ENCODE results near the gene ITFG1. TPM values are rescaled to one million over a fixed set of nuclear protein-coding genes. Genes with fewer than 3 reads are reported as not detected.

ITFG1 gene
- total and polyA plus RNA-seq, 2 of the 13 experiments (the other 11 are each of a cell fraction or from before 2014, with no cell fraction given) = 74.5 to 150 TPM

- TF ChIP-seq CREBL2 (CRISPR knock-in tag; IDR thresholded peaks at IDR 0.05; ENCODE audit: borderline replicate concordance) (0 out of 2 replicates have a peak, but pooled peaks have one; percentile 18), USF2 (IDR thresholded peaks at IDR 0.05; ENCODE audit: low read depth, low read length) (no peak), USF2 (CRISPR knock-in tag; IDR thresholded peaks at IDR 0.05; ENCODE audit: borderline replicate concordance) (no peak), ZNF891 (CRISPR knock-in tag; IDR thresholded peaks at IDR 0.05) (peak; percentile 64; the same call in 1 of the 2 replicates), ZBTB25 (CRISPR knock-in tag; IDR thresholded peaks at IDR 0.05) (no peak), GABPA (IDR thresholded peaks at IDR 0.05; ENCODE audit: low read depth, low read length) (no peak), GABPA (CRISPR knock-in tag; IDR thresholded peaks at IDR 0.05; ENCODE audit: low read depth) (no peak), CAMTA2 (CRISPR knock-in tag; IDR thresholded peaks at IDR 0.05; ENCODE audit: borderline replicate concordance) (no peak), MBNL3 (CRISPR knock-in tag; conservative IDR thresholded peaks at IDR 0.05) (no peak), SPEN (CRISPR knock-in tag; IDR thresholded peaks at IDR 0.05; ENCODE audit: low read depth) (peak; percentile 60; the same call in 1 of the 2 replicates), ZSCAN25 (CRISPR knock-in tag; IDR thresholded peaks at IDR 0.05) (no peak), ZBTB10 (CRISPR knock-in tag; IDR thresholded peaks at IDR 0.05; ENCODE audit: borderline replicate concordance) (no peak; the same call in 1 of the 2 replicates), MTA1 (CRISPR knock-in tag; IDR thresholded peaks at IDR 0.05; ENCODE audit: borderline replicate concordance) (peak; percentile 56; the same call in 1 of the 2 replicates), NFE2L2 (IDR thresholded peaks at IDR 0.05; ENCODE audit: low read length) (no peak), CREM (IDR thresholded peaks at IDR 0.05) (no peak), CREM (CRISPR knock-in tag; IDR thresholded peaks at IDR 0.05) (no peak), KLF16 (CRISPR knock-in tag; IDR thresholded peaks at IDR 0.05) (no peak), FOXK1 (CRISPR knock-in tag; IDR thresholded peaks at IDR 0.05; ENCODE audit: borderline replicate concordance, low read depth) (no peak), ZBTB1 (CRISPR knock-in tag; IDR thresholded peaks at IDR 0.05; ENCODE audit: borderline replicate concordance) (no peak), ZNF230 (CRISPR knock-in tag; IDR thresholded peaks at IDR 0.05) (peak; percentile 87; the same call in 1 of the 2 replicates), ZNF431 (CRISPR knock-in tag; IDR thresholded peaks at IDR 0.05; ENCODE audit: borderline replicate concordance, low read depth) (0 out of 2 replicates have a peak, but pooled peaks have one; percentile 14), NFATC3 (CRISPR knock-in tag; IDR thresholded peaks at IDR 0.05) (no peak), ZNF30 (CRISPR knock-in tag; IDR thresholded peaks at IDR 0.05) (no peak)
These were observed 316.9 kb downstream of the ITFG1 start, which contains the start of gene NETO2 (continued) for GRCh38 chr16:47143677-47144558.

Measured in HepG2 (cell line).